GM12892 (cell line): ENCODE data around the gene NTRK3.

Source experiments
- POLR2A ChIP-seq: IDR thresholded peaks from 2 replicates; pipeline ENCODE4 v1.6.1; 2011; ENCODE audit warnings: low read depth, low read length, control low read depth
- POLR2AphosphoS5 ChIP-seq: IDR thresholded peaks from 2 replicates; pipeline ENCODE4 v1.6.1; 2011; ENCODE audit warnings: low read depth, low read length, control low read depth
- TAF1 ChIP-seq: IDR thresholded peaks from 2 replicates; pipeline ENCODE4 v1.6.1; 2011; ENCODE audit warnings: low read depth, mild to moderate bottlenecking, control low read depth, low read length, borderline replicate concordance

DNA sequence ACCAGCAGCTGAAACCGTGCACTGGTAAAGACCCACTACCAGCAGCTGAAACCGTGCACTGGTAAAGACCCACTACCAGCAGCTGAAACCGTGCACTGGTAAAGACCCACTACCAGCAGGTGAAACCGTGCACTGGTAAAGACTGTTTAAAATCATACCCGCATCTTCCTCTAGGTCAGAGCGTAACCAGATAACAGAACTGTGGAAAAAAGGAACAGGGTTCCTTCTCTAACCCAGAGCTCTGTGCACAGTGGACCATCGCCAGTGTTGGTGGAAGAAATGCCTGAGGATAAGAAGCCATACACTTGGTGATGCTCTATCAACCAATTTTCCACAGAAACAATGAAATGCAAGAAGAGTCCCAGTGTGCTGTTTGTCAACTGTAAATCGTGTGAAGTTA lies 243.4 kb downstream of the NTRK3 start:
- TF ChIP-seq POLR2A = no peak
- no peak for TF ChIP-seq POLR2AphosphoS5
- no peak for TF ChIP-seq TAF1
